GM21360 (cell line): Measurements from ENCODE around the gene TH.

Experiments used
- ATAC-seq: cut with Tn5 transposase; IDR thresholded peaks from one replicate; pipeline ENCODE4 v1.9.1; 2021; ENCODE audit warnings: mild to moderate bottlenecking, moderate library complexity; ENCODE audit not compliant: unreplicated experiment

TH gene

GRCh38 chr11:2171591-2172003, at the start of gene TH:
TH (minus strand) TSS chr11:2171815; CDS start chr11:2171786, 29 bp downstream.
- no peak for ATAC-seq

GRCh38 chr11:2221024-2221423, 49.4 kb upstream of the TH start:
- ATAC-seq, result no peak

GRCh38 chr11:2220173-2220771, 48.7 kb upstream of the TH start:
- no peak for ATAC-seq

GRCh38 chr11:2219318-2220017, 47.9 kb upstream of the TH start:
- ATAC-seq, result no peak

GRCh38 chr11:2218031-2218633, 46.5 kb upstream of the TH start:
- ATAC-seq, result no peak

GRCh38 chr11:2217211-2218030, 45.8 kb upstream of the TH start:
- no peak for ATAC-seq

DNA sequence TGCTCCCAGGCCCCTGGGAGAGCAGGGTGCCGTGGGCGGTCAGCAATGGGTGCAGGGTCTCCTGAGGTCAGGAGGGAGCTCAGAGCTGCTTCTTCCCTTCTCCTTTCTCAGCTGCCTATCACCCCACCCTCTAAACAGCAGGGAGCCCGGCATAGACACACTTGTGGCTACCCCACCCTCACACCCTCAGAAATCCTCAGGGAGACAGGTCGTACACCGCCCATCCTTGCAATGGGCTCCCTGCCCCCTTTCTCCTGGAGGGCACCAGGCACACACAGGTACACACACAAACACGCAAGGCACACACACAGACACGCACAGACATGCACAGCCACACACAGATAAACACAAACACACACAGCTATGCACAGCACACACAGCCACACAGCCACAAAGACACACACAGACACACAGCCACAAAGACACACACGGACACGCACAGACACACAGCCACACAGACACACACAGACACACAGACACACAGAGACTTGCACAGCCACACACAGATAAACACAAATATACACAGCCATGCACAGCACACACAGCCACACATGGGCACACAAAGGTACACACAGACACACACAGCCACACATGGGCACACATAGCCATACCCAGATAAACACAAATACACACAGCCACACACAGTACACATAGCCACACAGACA, 44.9 kb upstream of the TH start:
- ATAC-seq, result no peak

- ATAC-seq, result no peak
Measured at GRCh38 chr11:2215561-2216399, 44.2 kb upstream of the TH start.

DNA sequence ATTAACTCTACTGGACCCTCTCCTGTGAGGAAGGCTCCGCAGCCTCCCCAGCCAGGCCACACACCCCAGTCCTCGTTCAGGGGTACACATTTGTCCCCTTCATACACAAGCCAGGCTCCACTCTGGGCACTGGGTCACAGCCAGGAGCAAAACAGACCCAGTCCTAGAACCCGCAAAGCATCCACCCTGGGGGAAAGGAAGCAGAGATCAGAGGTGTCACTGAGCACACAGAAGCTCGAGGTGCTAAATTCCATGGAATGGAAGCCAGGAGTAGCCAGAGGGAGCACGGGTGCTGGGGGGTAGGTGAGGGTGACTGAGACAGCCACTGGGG, 43.6 kb upstream of the TH start:
- ATAC-seq, result no peak

GRCh38 chr11:2214527-2215229, 43.1 kb upstream of the TH start:
- no peak for ATAC-seq

GRCh38 chr11:2213890-2214526, 42.4 kb upstream of the TH start:
- ATAC-seq, result no peak

DNA sequence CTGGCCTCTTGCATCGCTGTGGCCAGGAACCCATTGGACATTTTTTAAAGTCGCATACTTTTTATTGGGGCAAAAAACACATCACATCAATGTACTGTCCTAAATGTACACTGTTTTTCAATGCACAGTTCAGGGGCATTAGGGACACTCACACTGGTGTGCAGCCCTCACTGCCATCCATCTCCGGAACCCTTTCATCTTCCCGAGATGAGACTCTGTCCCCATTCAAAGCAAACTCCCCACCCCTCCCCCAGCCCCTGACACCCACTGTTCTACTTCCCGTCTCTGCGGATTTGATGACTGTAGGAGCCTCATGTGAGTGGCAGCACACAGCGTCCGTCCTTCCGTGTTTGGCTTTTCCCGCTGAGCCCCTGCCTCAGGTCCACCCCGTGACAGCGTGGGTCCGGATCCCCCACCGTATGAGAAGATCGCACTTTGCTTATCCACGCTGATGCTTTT, 41.8 kb upstream of the TH start:
- no peak for ATAC-seq

DNA sequence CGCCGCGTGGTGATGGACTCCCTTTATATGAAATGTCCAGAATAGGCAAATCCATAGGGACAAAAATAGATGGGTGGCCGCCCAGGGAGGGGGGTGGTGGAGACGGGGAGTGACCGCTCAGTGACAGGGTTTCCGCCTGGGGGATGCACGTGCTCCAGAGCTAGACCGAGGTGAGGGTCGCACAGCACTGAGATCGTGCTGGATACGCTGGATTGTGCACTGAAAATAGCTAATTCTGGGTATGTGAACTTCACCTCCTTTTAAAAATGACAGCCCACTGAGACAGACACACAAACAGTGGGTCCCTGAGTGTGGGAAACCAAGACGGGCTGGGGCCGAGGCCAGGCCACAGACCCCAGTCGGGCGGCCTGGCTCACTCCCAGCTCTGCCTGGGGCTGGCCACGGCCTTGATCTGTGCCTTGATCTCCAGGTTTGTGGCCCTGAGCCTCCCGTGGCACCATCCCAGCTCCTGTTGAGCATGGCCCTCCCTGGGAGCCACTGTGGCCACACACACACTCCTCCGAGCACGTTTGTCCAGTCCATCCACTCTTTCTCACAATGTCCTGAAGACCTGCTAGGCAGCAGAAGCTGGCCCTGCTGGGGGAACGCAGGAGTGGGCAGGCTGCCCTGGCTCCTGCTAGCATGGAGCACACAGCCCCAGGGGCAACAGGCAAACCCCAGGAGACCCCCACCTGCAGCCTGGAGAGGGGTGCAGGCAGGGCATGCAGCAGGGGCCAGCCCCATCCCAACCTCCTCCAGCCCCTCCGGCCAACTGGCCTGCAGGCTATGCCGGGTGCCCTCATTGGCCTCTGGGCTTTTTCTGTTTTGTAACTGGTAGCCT, 41.0 kb upstream of the TH start:
- no peak for ATAC-seq

GRCh38 chr11:2211113-2211971, 39.7 kb upstream of the TH start:
- no peak for ATAC-seq

- no peak for ATAC-seq
Measured at GRCh38 chr11:2210366-2211112, 38.9 kb upstream of the TH start.

- no peak for ATAC-seq
Measured at GRCh38 chr11:2209900-2210321, 38.3 kb upstream of the TH start.
